ENCODE data around the gene CPNE8. TPM values are rescaled to one million over a fixed set of nuclear protein-coding genes. Genes with fewer than 3 reads are reported as not detected.

CPNE8 gene
- total and polyA plus RNA-seq, 10 of the 15 experiments (the other 5 are each of a cell fraction or from before 2014, with no cell fraction given) = 11.3 to 38.4 (median 18.9) TPM

DNA sequence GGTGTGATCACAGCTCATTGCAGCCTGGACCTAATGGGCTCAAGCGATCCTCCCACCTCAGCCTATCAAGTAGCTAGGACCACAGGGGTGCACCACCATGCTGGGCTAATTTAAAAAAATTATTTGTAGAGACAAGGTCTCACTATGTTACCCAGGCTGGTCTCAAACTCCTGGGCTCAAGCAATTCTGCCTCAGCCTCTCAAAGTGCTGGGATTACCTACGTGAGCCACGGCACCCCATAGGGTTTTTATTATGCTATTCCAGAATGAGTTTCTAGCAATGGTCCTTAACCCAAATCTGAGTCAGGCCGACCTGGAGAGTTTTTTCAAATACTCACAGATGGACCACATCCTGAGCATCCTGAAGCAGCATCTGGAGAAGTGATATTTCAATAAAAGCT lies 159.8 kb downstream of the CPNE8 start:
- Histone ChIP-seq H3K27ac (ENCODE audit: control insufficient read depth, insufficient read depth) (no peak overlapping the region), H3K9me3 (replicated peaks; ENCODE audit: control insufficient read depth, insufficient read depth, low read length) (peaks cover 2% of the 10 kb centered on the region; the same call in 1 of the 3 replicates), H3K4me1 (ENCODE audit: control insufficient read depth, insufficient read depth, low read length) (no peaks in the 10 kb centered on the region), H4K20me1 (ENCODE audit: control insufficient read depth, insufficient read depth) (no peaks in the 10 kb centered on the region), H3K9ac (ENCODE audit: control insufficient read depth, insufficient read depth, low read length) (no peak overlapping the region), H3K4me2 (ENCODE audit: control insufficient read depth, insufficient read depth) (no peak overlapping the region), H3K27me3 (replicated peaks in 1 of 2; ENCODE audit: control insufficient read depth in 2 of 2, insufficient read depth in 2 of 2, low read length in 1 of 2) (no peaks in the 10 kb centered on the region), H3K4me3 (no peak overlapping the region), H3K79me2 (ENCODE audit: control insufficient read depth, insufficient read depth, low read length) (no peaks in the 10 kb centered on the region), H2AFZ (ENCODE audit: control insufficient read depth, low read depth, low read length) (no peak overlapping the region), H3K36me3 (ENCODE audit: control insufficient read depth in 2 of 2, insufficient read depth in 2 of 2, low read length in 1 of 2) (peaks cover 0 to 1% of the 10 kb centered on the region in 2 experiments; a peak in 2 of 4 replicates)
- FAIRE-seq = no peak
- ChIA-PET SMC1A (ENCODE audit: uncharacterized antibody, unreplicated experiment) (interaction anchor here (1.5 kb wide), 1 partner anchor 16 kb away, joined by 5 read pairs; no protein-coding TSS in a partner anchor), POLR2A (no interaction called here), RAD21 (ENCODE audit: unreplicated experiment) (interaction anchor here (1.2 kb wide), 1 partner anchor 22 kb away, joined by 3 read pairs; no protein-coding TSS in a partner anchor), CTCF (no interaction called here)
- no peak for DNase-seq (ENCODE audit: low read depth, low spot score)
- intact Hi-C loops (cut with micrococcal nuclease; ENCODE audit: unreplicated experiment) = no loop called here
- TF ChIP-seq, protein P1, sequence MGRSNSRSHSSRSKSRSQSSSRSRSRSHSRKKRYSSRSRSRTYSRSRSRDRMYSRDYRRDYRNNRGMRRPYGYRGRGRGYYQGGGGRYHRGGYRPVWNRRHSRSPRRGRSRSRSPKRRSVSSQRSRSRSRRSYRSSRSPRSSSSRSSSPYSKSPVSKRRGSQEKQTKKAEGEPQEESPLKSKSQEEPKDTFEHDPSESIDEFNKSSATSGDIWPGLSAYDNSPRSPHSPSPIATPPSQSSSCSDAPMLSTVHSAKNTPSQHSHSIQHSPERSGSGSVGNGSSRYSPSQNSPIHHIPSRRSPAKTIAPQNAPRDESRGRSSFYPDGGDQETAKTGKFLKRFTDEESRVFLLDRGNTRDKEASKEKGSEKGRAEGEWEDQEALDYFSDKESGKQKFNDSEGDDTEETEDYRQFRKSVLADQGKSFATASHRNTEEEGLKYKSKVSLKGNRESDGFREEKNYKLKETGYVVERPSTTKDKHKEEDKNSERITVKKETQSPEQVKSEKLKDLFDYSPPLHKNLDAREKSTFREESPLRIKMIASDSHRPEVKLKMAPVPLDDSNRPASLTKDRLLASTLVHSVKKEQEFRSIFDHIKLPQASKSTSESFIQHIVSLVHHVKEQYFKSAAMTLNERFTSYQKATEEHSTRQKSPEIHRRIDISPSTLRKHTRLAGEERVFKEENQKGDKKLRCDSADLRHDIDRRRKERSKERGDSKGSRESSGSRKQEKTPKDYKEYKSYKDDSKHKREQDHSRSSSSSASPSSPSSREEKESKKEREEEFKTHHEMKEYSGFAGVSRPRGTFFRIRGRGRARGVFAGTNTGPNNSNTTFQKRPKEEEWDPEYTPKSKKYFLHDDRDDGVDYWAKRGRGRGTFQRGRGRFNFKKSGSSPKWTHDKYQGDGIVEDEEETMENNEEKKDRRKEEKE (IDR thresholded peaks at IDR 0.05) = no peak
- TF ChIP-seq STAT1 (conservative IDR thresholded peaks at IDR 0.05) = no peak
- TF ChIP-seq TCF7 (IDR thresholded peaks at IDR 0.05; ENCODE audit: borderline replicate concordance) = no peak
- no peak for TF ChIP-seq NR2F1 (conservative IDR thresholded peaks at IDR 0.05)
- TF ChIP-seq, protein P2, sequence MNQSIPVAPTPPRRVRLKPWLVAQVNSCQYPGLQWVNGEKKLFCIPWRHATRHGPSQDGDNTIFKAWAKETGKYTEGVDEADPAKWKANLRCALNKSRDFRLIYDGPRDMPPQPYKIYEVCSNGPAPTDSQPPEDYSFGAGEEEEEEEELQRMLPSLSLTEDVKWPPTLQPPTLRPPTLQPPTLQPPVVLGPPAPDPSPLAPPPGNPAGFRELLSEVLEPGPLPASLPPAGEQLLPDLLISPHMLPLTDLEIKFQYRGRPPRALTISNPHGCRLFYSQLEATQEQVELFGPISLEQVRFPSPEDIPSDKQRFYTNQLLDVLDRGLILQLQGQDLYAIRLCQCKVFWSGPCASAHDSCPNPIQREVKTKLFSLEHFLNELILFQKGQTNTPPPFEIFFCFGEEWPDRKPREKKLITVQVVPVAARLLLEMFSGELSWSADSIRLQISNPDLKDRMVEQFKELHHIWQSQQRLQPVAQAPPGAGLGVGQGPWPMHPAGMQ (IDR thresholded peaks at IDR 0.05; ENCODE audit: borderline replicate concordance) = no peak
- no peak for TF ChIP-seq IRF4 (IDR thresholded peaks at IDR 0.05; ENCODE audit: low read depth, low read length)
- TF ChIP-seq, protein P3, sequence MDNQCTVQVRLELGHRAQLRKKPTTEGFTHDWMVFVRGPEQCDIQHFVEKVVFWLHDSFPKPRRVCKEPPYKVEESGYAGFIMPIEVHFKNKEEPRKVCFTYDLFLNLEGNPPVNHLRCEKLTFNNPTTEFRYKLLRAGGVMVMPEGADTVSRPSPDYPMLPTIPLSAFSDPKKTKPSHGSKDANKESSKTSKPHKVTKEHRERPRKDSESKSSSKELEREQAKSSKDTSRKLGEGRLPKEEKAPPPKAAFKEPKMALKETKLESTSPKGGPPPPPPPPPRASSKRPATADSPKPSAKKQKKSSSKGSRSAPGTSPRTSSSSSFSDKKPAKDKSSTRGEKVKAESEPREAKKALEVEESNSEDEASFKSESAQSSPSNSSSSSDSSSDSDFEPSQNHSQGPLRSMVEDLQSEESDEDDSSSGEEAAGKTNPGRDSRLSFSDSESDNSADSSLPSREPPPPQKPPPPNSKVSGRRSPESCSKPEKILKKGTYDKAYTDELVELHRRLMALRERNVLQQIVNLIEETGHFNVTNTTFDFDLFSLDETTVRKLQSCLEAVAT (IDR thresholded peaks at IDR 0.05) = no peak
- TF ChIP-seq, protein P4, sequence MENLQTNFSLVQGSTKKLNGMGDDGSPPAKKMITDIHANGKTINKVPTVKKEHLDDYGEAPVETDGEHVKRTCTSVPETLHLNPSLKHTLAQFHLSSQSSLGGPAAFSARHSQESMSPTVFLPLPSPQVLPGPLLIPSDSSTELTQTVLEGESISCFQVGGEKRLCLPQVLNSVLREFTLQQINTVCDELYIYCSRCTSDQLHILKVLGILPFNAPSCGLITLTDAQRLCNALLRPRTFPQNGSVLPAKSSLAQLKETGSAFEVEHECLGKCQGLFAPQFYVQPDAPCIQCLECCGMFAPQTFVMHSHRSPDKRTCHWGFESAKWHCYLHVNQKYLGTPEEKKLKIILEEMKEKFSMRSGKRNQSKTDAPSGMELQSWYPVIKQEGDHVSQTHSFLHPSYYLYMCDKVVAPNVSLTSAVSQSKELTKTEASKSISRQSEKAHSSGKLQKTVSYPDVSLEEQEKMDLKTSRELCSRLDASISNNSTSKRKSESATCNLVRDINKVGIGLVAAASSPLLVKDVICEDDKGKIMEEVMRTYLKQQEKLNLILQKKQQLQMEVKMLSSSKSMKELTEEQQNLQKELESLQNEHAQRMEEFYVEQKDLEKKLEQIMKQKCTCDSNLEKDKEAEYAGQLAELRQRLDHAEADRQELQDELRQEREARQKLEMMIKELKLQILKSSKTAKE (IDR thresholded peaks at IDR 0.05; ENCODE audit: low read depth, poor library complexity, severe bottlenecking) = no peak
- TF ChIP-seq MXI1 (IDR thresholded peaks at IDR 0.05; ENCODE audit: low read depth, low read length) = no peak
- no peak for TF ChIP-seq RBBP5 (conservative IDR thresholded peaks at IDR 0.05)
- no peak for TF ChIP-seq PAX5 (IDR thresholded peaks at IDR 0.05; ENCODE audit: borderline replicate concordance, low read depth, low read length)
- TF ChIP-seq RUNX3 (IDR thresholded peaks at IDR 0.05; ENCODE audit: low read length) = no peak
- TF ChIP-seq EGR1 (IDR thresholded peaks at IDR 0.05; ENCODE audit: borderline replicate concordance in 1 of 2, low read depth in 2 of 2, low read length in 2 of 2) = no peak
- TF ChIP-seq, protein P5, sequence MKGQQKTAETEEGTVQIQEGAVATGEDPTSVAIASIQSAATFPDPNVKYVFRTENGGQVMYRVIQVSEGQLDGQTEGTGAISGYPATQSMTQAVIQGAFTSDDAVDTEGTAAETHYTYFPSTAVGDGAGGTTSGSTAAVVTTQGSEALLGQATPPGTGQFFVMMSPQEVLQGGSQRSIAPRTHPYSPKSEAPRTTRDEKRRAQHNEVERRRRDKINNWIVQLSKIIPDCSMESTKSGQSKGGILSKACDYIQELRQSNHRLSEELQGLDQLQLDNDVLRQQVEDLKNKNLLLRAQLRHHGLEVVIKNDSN (IDR thresholded peaks at IDR 0.05; ENCODE audit: borderline replicate concordance, extremely low read length, insufficient read depth, low read depth, low read length) = no peak
- no peak for TF ChIP-seq POLR2A (IDR thresholded peaks at IDR 0.05; ENCODE audit: low read depth, low read length)
- TF ChIP-seq SP1 (IDR thresholded peaks at IDR 0.05; ENCODE audit: low read depth, low read length) = no peak
- no peak for ATAC-seq
- 34% methylated on average over 4 of the region's 4 CpGs for WGBS (ENCODE audit: insufficient coverage, insufficient replicate concordance, low lambda C conversion rate, missing lambda C conversion rate)
- BruUV-seq (replicated peaks) = no TSS peak
- in situ Hi-C loops (cut with MboI) = no loop called here
